HepG2 (cell line): ENCODE results near the gene PIEZO1. TPM values are rescaled to one million over a fixed set of nuclear protein-coding genes. Genes with fewer than 3 reads are reported as not detected.

ENCODE experiments used
- DNMT3B ChIP-seq: conservative IDR thresholded peaks from 2 replicates; pipeline ENCODE4 v1.6.1; 2016; ENCODE audit warnings: missing biosample characterization, control low read depth
- NBN ChIP-seq: fragments of 450-650 bp; conservative IDR thresholded peaks from 2 replicates; pipeline ENCODE4 v1.6.1; 2017
- PRPF4 ChIP-seq: fragments of 200-400 bp; formaldehyde crosslinking; IDR thresholded peaks from 2 replicates; pipeline ENCODE4 v1.6.1; 2016; ENCODE audit warnings: low read length, low read depth; ENCODE audit not compliant: poor library complexity, severe bottlenecking
- ZEB1 ChIP-seq: IDR thresholded peaks from 2 replicates; pipeline ENCODE4 v1.6.1; 2012; ENCODE audit warnings: mild to moderate bottlenecking, low read depth, inconsistent platforms; ENCODE audit not compliant: insufficient replicate concordance
- ZNF235 ChIP-seq: sonication (generic); formaldehyde crosslinking; IDR thresholded peaks from 2 replicates; pipeline ENCODE4 v1.8.1; 2023; ENCODE audit warnings: mild to moderate bottlenecking, missing genetic modification reagents, borderline replicate concordance
- ZNF280D ChIP-seq: sonication (generic); formaldehyde crosslinking; IDR thresholded peaks from 2 replicates; pipeline ENCODE4 v1.5.1; 2020; ENCODE audit warnings: mild to moderate bottlenecking, missing genetic modification reagents
- ZNF318 ChIP-seq: sonication (generic); formaldehyde crosslinking; IDR thresholded peaks from 2 replicates; pipeline ENCODE4 v1.4.0; 2020; ENCODE audit warnings: mild to moderate bottlenecking, missing genetic modification reagents
- ZNF792 ChIP-seq: IDR thresholded peaks from 2 replicates; pipeline ENCODE4 v1.6.1; 2016
- polyA plus RNA-seq, 8 experiments: library from polyadenylated mRNA; depleted of rRNA in 3 of 8; stranded (reverse) in 7 of 8; unstranded in 1 of 8; fragments of >200 nt; fragmentation: Illumina TruSeq in 4 of 8; extraction: Trizol in 4 of 8; gene quantifications; 2 replicates each; pipeline versions ENCODE4 v1.2.1 to v1.2.3, GENCODE V29; 2011 to 2016; ENCODE audit warnings: low read depth in 4 of 8, missing spikeins in 1 of 8, mixed read lengths in 1 of 8; ENCODE audit not compliant: insufficient read depth in 1 of 8
- total RNA-seq, 5 experiments: library from RNA; depleted of rRNA; stranded (reverse); fragments of >200 nt; fragmentation: Illumina TruSeq; extraction: Trizol; gene quantifications; 2 replicates each; pipeline ENCODE4 v1.2.3, GENCODE V29; 2016; ENCODE audit warnings: low read depth in 1 of 5

Gene PIEZO1
- total and polyA plus RNA-seq, 2 of the 13 experiments (the other 11 are each of a cell fraction or from before 2014, with no cell fraction given): 67.9 to 85.0 TPM

DNA sequence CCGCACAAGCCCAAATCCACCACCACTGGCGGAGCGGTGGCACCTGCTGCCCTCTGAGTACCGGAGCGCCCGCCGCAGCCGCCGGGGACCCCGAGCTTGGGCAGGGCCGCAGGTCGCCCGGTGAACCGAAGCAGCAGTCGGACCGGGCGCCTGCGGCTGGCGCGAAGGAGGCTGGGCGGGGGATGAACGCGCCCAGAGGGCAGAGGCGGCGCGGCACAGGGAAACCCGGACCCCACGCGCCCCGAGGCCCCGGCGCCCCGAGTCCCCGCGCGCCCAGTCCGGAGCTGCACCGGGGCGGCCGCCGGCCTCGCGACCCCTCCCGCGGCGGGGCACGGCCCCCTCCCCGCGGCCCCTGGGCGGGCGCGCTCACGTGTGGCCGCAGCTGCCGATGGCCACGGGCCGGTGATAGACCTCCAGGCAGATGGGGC is 79.2 kb downstream of the PIEZO1 start (continued):
- 0 out of 2 replicates have a peak, but pooled peaks have one; percentile 7 for TF ChIP-seq ZNF318
- TF ChIP-seq DNMT3B: no peak
- no peak for TF ChIP-seq ZNF235
- TF ChIP-seq ZEB1: no peak
- TF ChIP-seq NBN: no peak
- TF ChIP-seq ZNF792: no peak
- no peak for TF ChIP-seq PRPF4
- no peak for TF ChIP-seq ZNF280D (CRISPR knock-in tag)
- TF ChIP-seq, all 625 proteins: peak for 3
